ENCODE data around the gene SH3GL2.

DNA sequence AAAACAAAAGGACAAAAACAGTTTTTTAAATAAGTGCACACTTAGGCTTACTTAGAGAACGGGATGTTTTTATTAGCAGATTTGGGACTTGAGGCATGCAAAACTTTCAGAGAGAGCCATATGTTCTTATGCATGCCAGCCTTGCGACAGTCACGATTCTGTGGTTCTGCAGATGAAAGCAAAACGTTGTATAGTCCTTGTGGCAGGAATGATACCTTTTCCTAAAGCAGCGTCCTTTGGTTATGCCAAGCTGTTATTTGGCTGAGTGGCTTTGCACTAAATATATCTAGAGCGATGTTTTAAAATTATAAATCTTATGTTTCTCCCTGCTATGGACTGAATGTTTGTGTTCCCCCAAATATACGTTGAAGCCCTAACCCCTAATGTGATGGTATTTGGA is 152.0 kb downstream of the SH3GL2 start:
- TF ChIP-seq, protein P1, sequence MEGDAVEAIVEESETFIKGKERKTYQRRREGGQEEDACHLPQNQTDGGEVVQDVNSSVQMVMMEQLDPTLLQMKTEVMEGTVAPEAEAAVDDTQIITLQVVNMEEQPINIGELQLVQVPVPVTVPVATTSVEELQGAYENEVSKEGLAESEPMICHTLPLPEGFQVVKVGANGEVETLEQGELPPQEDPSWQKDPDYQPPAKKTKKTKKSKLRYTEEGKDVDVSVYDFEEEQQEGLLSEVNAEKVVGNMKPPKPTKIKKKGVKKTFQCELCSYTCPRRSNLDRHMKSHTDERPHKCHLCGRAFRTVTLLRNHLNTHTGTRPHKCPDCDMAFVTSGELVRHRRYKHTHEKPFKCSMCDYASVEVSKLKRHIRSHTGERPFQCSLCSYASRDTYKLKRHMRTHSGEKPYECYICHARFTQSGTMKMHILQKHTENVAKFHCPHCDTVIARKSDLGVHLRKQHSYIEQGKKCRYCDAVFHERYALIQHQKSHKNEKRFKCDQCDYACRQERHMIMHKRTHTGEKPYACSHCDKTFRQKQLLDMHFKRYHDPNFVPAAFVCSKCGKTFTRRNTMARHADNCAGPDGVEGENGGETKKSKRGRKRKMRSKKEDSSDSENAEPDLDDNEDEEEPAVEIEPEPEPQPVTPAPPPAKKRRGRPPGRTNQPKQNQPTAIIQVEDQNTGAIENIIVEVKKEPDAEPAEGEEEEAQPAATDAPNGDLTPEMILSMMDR (IDR thresholded peaks at IDR 0.05): no peak
- TF ChIP-seq POLR2A (IDR thresholded peaks at IDR 0.05): no peak
